NOMO-1 treated with DMSO at 0.1 percent for 48 hours (cell line): ENCODE data around the gene HNRNPUL1.
"Not testable (repeated sequence)": the region's sequence is repeated elsewhere in the genome, so short reads cannot be mapped to it uniquely, and the experiment has no call there.

Source experiments
- DNase-seq: peaks from one replicate; lab custom pipeline; 2025; ENCODE audit not compliant: unreplicated experiment; lab: John Stamatoyannopoulos, UW

Gene HNRNPUL1

GRCh38 chr19:41263850-41264580 is at the start of gene HNRNPUL1:
HNRNPUL1 (plus strand) TSS chr19:41264372; CDS start chr19:41264504, 132 bp downstream.
- DNase-seq: peak; percentile 99

GRCh38 chr19:41217741-41218140 is 46.4 kb upstream of the HNRNPUL1 start:
- DNase-seq: no peak

GRCh38 chr19:41218249-41218614 is 45.9 kb upstream of the HNRNPUL1 start:
- DNase-seq: no peak

GRCh38 chr19:41218615-41219507 is 45.3 kb upstream of the HNRNPUL1 start, which contains the start of gene AXL:
AXL (plus strand) TSS chr19:41219223; CDS start chr19:41219393, 170 bp downstream.
- DNase-seq: no peak

GRCh38 chr19:41219924-41220567 is 44.1 kb upstream of the HNRNPUL1 start:
- DNase-seq: no peak

GRCh38 chr19:41220811-41221210 is 43.4 kb upstream of the HNRNPUL1 start:
- DNase-seq: no peak

GRCh38 chr19:41221514-41222205 is 42.5 kb upstream of the HNRNPUL1 start:
- no peak for DNase-seq

GRCh38 chr19:41222240-41222639 is 41.9 kb upstream of the HNRNPUL1 start:
- no peak for DNase-seq

GRCh38 chr19:41223431-41224234 is 40.5 kb upstream of the HNRNPUL1 start:
- DNase-seq: no peak

- no peak for DNase-seq
Observed at GRCh38 chr19:41224632-41225031, 39.5 kb upstream of the HNRNPUL1 start.

GRCh38 chr19:41225238-41226052 is 38.7 kb upstream of the HNRNPUL1 start:
- no peak for DNase-seq

- no peak for DNase-seq
Observed at GRCh38 chr19:41226053-41226873, 37.9 kb upstream of the HNRNPUL1 start.

- no peak for DNase-seq
Observed at GRCh38 chr19:41226874-41227390, 37.2 kb upstream of the HNRNPUL1 start.

GRCh38 chr19:41228486-41228885 is 35.7 kb upstream of the HNRNPUL1 start:
- DNase-seq: no peak

GRCh38 chr19:41229338-41229737 is 34.8 kb upstream of the HNRNPUL1 start:
- DNase-seq: not testable (repeated sequence)

GRCh38 chr19:41230067-41230857 is 33.9 kb upstream of the HNRNPUL1 start:
- DNase-seq: no peak

GRCh38 chr19:41232686-41233085 is 31.5 kb upstream of the HNRNPUL1 start:
- no peak for DNase-seq
